Liver (tissue), 3 donors: ENCODE results near the gene MARVELD1.

Experiments
- JUND ChIP-seq, 2 donors: IDR thresholded peaks; 2 replicates each; pipeline ENCODE4 v1.6.1; 2016; ENCODE audit warnings: antibody characterized with exemption in 2 of 2
- NR2F2 ChIP-seq: IDR thresholded peaks from 2 replicates; pipeline ENCODE4 v1.6.1; 2016; ENCODE audit warnings: antibody characterized with exemption
- RAD21 ChIP-seq, 2 donors: IDR thresholded peaks; 2 replicates each; pipeline ENCODE4 v1.6.1; 2016; ENCODE audit warnings: antibody characterized with exemption in 2 of 2, mild to moderate bottlenecking in 2 of 2
- TAF1 ChIP-seq: conservative IDR thresholded peaks from 2 replicates; pipeline ENCODE4 v1.6.1; 2016; ENCODE audit warnings: antibody characterized with exemption, mild to moderate bottlenecking
- TF ChIP-seq, protein P1 (sequence below): fragments of 150-350 bp; IDR thresholded peaks from 2 replicates; pipeline ENCODE4 v1.5.1; 2017; ENCODE audit warnings: improper control_type of control experiment, low read depth, low read length; ENCODE audit not compliant: missing input control
- TF ChIP-seq, protein P2 (sequence below): IDR thresholded peaks from 2 replicates; pipeline ENCODE4 v1.6.1; 2016; ENCODE audit warnings: antibody characterized with exemption
- TF ChIP-seq, protein P3 (sequence below): IDR thresholded peaks from 2 replicates; pipeline ENCODE4 v1.6.1; 2016; ENCODE audit warnings: antibody characterized with exemption
- TF ChIP-seq, protein P4 (sequence below): IDR thresholded peaks from 2 replicates; pipeline ENCODE4 v1.6.1; 2016; ENCODE audit warnings: antibody characterized with exemption, mild to moderate bottlenecking
- TF ChIP-seq, protein P5 (sequence below): IDR thresholded peaks from 2 replicates; pipeline ENCODE4 v1.6.1; 2016; ENCODE audit warnings: antibody characterized with exemption
- donor health status: healthy.
- donor health status: healthy.

DNA sequence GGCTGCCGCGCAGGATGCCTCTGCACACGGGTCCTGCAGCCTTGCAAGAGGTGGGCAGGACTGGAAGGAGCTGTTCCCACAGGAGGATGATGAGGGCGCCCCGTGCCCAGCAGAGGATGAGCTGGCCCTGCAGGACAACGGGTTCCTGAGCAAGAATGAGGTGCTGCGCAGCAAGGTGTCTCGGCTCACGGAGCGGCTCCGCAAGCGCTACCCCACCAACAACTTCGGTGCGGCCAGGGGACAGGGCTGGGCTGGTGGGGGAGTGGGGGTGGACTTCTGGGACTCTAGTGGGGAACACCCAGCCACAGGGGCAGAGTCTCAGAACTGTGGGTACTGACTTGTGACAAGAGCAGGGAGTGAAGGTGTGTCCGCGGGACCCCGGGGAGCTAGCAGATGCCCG, 39.4 kb downstream of the MARVELD1 start:
- TF ChIP-seq, protein P1, sequence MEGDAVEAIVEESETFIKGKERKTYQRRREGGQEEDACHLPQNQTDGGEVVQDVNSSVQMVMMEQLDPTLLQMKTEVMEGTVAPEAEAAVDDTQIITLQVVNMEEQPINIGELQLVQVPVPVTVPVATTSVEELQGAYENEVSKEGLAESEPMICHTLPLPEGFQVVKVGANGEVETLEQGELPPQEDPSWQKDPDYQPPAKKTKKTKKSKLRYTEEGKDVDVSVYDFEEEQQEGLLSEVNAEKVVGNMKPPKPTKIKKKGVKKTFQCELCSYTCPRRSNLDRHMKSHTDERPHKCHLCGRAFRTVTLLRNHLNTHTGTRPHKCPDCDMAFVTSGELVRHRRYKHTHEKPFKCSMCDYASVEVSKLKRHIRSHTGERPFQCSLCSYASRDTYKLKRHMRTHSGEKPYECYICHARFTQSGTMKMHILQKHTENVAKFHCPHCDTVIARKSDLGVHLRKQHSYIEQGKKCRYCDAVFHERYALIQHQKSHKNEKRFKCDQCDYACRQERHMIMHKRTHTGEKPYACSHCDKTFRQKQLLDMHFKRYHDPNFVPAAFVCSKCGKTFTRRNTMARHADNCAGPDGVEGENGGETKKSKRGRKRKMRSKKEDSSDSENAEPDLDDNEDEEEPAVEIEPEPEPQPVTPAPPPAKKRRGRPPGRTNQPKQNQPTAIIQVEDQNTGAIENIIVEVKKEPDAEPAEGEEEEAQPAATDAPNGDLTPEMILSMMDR = no peak
- TF ChIP-seq, protein P2, sequence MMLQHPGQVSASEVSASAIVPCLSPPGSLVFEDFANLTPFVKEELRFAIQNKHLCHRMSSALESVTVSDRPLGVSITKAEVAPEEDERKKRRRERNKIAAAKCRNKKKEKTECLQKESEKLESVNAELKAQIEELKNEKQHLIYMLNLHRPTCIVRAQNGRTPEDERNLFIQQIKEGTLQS = no peak
- TF ChIP-seq JUND (IDR thresholded peaks at IDR 0.05) (no peak), RAD21 (IDR thresholded peaks at IDR 0.05) (no peak), TAF1 (no peak), NR2F2 (no peak)
- TF ChIP-seq, protein P3, sequence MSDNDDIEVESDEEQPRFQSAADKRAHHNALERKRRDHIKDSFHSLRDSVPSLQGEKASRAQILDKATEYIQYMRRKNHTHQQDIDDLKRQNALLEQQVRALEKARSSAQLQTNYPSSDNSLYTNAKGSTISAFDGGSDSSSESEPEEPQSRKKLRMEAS = no peak
- TF ChIP-seq, protein P4, sequence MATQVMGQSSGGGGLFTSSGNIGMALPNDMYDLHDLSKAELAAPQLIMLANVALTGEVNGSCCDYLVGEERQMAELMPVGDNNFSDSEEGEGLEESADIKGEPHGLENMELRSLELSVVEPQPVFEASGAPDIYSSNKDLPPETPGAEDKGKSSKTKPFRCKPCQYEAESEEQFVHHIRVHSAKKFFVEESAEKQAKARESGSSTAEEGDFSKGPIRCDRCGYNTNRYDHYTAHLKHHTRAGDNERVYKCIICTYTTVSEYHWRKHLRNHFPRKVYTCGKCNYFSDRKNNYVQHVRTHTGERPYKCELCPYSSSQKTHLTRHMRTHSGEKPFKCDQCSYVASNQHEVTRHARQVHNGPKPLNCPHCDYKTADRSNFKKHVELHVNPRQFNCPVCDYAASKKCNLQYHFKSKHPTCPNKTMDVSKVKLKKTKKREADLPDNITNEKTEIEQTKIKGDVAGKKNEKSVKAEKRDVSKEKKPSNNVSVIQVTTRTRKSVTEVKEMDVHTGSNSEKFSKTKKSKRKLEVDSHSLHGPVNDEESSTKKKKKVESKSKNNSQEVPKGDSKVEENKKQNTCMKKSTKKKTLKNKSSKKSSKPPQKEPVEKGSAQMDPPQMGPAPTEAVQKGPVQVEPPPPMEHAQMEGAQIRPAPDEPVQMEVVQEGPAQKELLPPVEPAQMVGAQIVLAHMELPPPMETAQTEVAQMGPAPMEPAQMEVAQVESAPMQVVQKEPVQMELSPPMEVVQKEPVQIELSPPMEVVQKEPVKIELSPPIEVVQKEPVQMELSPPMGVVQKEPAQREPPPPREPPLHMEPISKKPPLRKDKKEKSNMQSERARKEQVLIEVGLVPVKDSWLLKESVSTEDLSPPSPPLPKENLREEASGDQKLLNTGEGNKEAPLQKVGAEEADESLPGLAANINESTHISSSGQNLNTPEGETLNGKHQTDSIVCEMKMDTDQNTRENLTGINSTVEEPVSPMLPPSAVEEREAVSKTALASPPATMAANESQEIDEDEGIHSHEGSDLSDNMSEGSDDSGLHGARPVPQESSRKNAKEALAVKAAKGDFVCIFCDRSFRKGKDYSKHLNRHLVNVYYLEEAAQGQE = no peak
- TF ChIP-seq, protein P5, sequence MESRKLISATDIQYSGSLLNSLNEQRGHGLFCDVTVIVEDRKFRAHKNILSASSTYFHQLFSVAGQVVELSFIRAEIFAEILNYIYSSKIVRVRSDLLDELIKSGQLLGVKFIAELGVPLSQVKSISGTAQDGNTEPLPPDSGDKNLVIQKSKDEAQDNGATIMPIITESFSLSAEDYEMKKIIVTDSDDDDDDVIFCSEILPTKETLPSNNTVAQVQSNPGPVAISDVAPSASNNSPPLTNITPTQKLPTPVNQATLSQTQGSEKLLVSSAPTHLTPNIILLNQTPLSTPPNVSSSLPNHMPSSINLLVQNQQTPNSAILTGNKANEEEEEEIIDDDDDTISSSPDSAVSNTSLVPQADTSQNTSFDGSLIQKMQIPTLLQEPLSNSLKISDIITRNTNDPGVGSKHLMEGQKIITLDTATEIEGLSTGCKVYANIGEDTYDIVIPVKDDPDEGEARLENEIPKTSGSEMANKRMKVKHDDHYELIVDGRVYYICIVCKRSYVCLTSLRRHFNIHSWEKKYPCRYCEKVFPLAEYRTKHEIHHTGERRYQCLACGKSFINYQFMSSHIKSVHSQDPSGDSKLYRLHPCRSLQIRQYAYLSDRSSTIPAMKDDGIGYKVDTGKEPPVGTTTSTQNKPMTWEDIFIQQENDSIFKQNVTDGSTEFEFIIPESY = no peak
